Ecto neural progenitor cell (in vitro differentiated cells): Measurements from ENCODE around the gene C2orf69.
"Not testable (repeated sequence)": the region's sequence is repeated elsewhere in the genome, so short reads cannot be mapped to it uniquely, and the experiment has no call there.

Experiments used
- DNase-seq: peaks from one replicate; pipeline ENCODE4 v3.0.0-alpha.2; 2018; ENCODE audit warnings: low spot score

Gene C2orf69

GRCh38 chr2:199911052-199911876, at the start of gene C2orf69:
C2orf69 (plus strand) TSS chr2:199911293; CDS start chr2:199911439, 146 bp downstream.
- peak; percentile 97 for DNase-seq

- DNase-seq: no peak
These were observed 48.3 kb upstream of the C2orf69 start for GRCh38 chr2:199862788-199863187.

- no peak for DNase-seq
These were observed 45.2 kb upstream of the C2orf69 start for GRCh38 chr2:199865905-199866304.

- DNase-seq: no peak
These were observed 42.5 kb upstream of the C2orf69 start for GRCh38 chr2:199868431-199869226.

GRCh38 chr2:199869227-199869541, 41.9 kb upstream of the C2orf69 start:
- DNase-seq: no peak

- DNase-seq: no peak
These were observed 41.4 kb upstream of the C2orf69 start for GRCh38 chr2:199869653-199870052.

GRCh38 chr2:199870581-199870980, 40.5 kb upstream of the C2orf69 start:
- DNase-seq: no peak

- no peak for DNase-seq
These were observed 36.9 kb upstream of the C2orf69 start for GRCh38 chr2:199874209-199874608.

GRCh38 chr2:199875400-199875799, 35.7 kb upstream of the C2orf69 start:
- no peak for DNase-seq

GRCh38 chr2:199882667-199883066, 28.4 kb upstream of the C2orf69 start:
- no peak for DNase-seq

- no peak for DNase-seq
These were observed 27.4 kb upstream of the C2orf69 start for GRCh38 chr2:199883474-199884212.

GRCh38 chr2:199895406-199895805, 15.7 kb upstream of the C2orf69 start:
- DNase-seq: no peak

GRCh38 chr2:199896617-199897016, 14.5 kb upstream of the C2orf69 start:
- no peak for DNase-seq

GRCh38 chr2:199901942-199902341, 9.2 kb upstream of the C2orf69 start:
- no peak for DNase-seq

- DNase-seq: no peak
These were observed 8.5 kb upstream of the C2orf69 start for GRCh38 chr2:199902486-199903110.

GRCh38 chr2:199903111-199903510, 8.0 kb upstream of the C2orf69 start:
- no peak for DNase-seq

GRCh38 chr2:199907008-199907714, 3.9 kb upstream of the C2orf69 start:
- no peak for DNase-seq

GRCh38 chr2:199910338-199911051, 598 bp upstream of the C2orf69 start:
- DNase-seq: no peak

GRCh38 chr2:199911877-199912161, 726 bp downstream of the C2orf69 start:
- DNase-seq: no peak

- not testable (repeated sequence) for DNase-seq
These were observed 1.5 kb downstream of the C2orf69 start for GRCh38 chr2:199912553-199913114.
